Activated CD8-positive, alpha-beta memory T cell treated with anti-CD3 and anti-CD28 coated beads, Interleukin-2, amount 10 ng/mL, durations not matched to agents 7 days and 5 days (primary cell): ENCODE results near the gene PXYLP1. TPM values are rescaled to one million over a fixed set of nuclear protein-coding genes. Genes with fewer than 3 reads are reported as not detected.

Source experiments
- ATAC-seq: fragments of 150-1000 bp; cut with Tn5 transposase; one replicate; pipeline ENCODE4 v1.10.0; 2021; ENCODE audit warnings: moderate library complexity
- CTCF ChIA-PET: fragments of 350-600 bp; sonication (Branson Sonifier 250); formaldehyde crosslinking; loops from one replicate; lab custom pipeline; 2021; ENCODE audit warnings: antibody characterized with exemption; lab: Charles Lee
- DNase-seq: peaks from one replicate; pipeline ENCODE4 v3.0.0-alpha.2; 2020
- H3K27ac Mint-ChIP-seq: one replicate; pipeline ENCODE4 v1.8.0; 2021; ENCODE audit warnings: mild to moderate bottlenecking, mixed read lengths
- H3K27me3 Mint-ChIP-seq: one replicate; pipeline ENCODE4 v1.8.0; 2021; ENCODE audit warnings: mixed read lengths
- H3K36me3 Mint-ChIP-seq: one replicate; pipeline ENCODE4 v1.8.0; 2021; ENCODE audit warnings: mild to moderate bottlenecking, mixed read lengths
- H3K4me1 Mint-ChIP-seq: one replicate; pipeline ENCODE4 v1.8.0; 2021; ENCODE audit warnings: mixed read lengths
- H3K4me3 Mint-ChIP-seq: one replicate; pipeline ENCODE4 v1.8.0; 2021; ENCODE audit warnings: mild to moderate bottlenecking, moderate library complexity, mixed read lengths
- H3K9me3 Mint-ChIP-seq: one replicate; pipeline ENCODE4 v1.8.0; 2022; ENCODE audit warnings: low read depth, mixed read lengths
- total RNA-seq, 2 experiments: library from RNA; stranded (reverse); gene quantifications; one replicate each; pipeline ENCODE4 v1.2.3, GENCODE V29; 2021

PXYLP1 gene
- total RNA-seq, 2 experiments from 2014 or later: 10.3 to 18.4 TPM

DNA sequence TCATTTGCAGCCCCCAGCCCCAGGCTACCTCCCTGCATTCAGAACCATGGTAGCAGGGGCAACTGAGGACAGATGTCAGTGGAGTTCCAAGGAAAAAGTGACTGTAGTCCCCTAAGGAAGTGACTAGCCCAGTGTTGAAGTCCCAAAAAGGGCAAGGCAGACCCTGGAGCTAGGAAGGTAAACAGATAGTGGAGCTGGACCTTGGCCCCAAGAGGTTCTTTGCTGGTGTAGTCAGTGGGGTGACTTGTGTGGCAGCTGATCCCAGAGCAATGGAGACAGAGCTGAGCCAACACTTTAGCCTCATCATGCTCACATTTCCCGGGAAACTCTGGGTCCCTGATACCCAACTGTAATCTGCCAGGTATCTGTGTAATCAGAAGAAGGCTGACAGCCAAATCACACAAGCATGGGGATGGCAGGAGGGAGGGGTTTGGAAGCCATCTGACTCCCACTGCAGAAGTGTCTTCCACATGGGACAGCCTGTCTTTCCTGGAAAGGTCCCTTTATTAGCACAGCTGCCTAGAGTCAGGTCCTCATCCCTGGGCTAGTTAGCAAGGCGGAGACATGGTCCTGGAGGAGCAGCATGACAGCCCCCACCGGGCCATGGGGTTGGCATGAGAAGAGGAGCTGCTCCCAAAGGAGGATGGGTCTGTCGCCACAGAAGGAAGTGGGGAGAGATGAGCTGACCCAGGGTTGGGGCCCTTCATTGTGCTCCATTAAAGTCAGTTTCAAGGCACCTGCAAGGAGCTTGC, 39.8 kb downstream of the PXYLP1 start:
- no peaks in the 10 kb centered on the region for H3K27me3 Mint-ChIP-seq
- H3K4me3 Mint-ChIP-seq: no peak overlapping the region
- CTCF ChIA-PET: interaction anchor here (1.1 to 6.5 kb wide), 2 partner anchors 25 to 40 kb away, joined by 4 to 43 read pairs; partner anchors contain the start of gene PXYLP1
- DNase-seq (peak; percentile 39), ATAC-seq (no peak)
- no peaks in the 10 kb centered on the region for H3K9me3 Mint-ChIP-seq
- no peak overlapping the region for H3K27ac Mint-ChIP-seq
- H3K36me3 Mint-ChIP-seq: peaks cover 2% of the 10 kb centered on the region
- peaks cover 43% of the 10 kb centered on the region for H3K4me1 Mint-ChIP-seq

GRCh38 chr3:141272906-141273662, 41.5 kb downstream of the PXYLP1 start:
- no peak overlapping the region for H3K27ac Mint-ChIP-seq
- no peak for ATAC-seq
- H3K36me3 Mint-ChIP-seq: peaks cover 1% of the 10 kb centered on the region

GRCh38 chr3:141273700-141274410, 42.2 kb downstream of the PXYLP1 start:
- H3K4me1 Mint-ChIP-seq: peaks cover 37% of the 10 kb centered on the region
- H3K27ac Mint-ChIP-seq: no peak overlapping the region

More at GRCh38 chr3:141272906-141273662, 41.5 kb downstream of the PXYLP1 start:
- DNase-seq: no peak
- Mint-ChIP-seq H3K4me1 (peaks cover 33% of the 10 kb centered on the region), H3K9me3 (no peaks in the 10 kb centered on the region), H3K27me3 (no peaks in the 10 kb centered on the region), H3K4me3 (no peak overlapping the region)
- CTCF ChIA-PET: interaction anchor here (1.1 to 6.5 kb wide), 3 partner anchors 10 to 182 kb away, joined by 3 to 43 read pairs (median 4); partner anchors contain the start of gene PXYLP1

GRCh38 chr3:141274411-141275031, 42.9 kb downstream of the PXYLP1 start:
- ATAC-seq (no peak), DNase-seq (no peak)
- H3K36me3 Mint-ChIP-seq: no peaks in the 10 kb centered on the region
- peak overlapping the region; percentile 1 for H3K4me3 Mint-ChIP-seq
- H3K27ac Mint-ChIP-seq: peak overlapping the region; percentile 64
- H3K4me1 Mint-ChIP-seq: peaks cover 43% of the 10 kb centered on the region
- no peaks in the 10 kb centered on the region for H3K27me3 Mint-ChIP-seq
- CTCF ChIA-PET: interaction anchor here (0.7 to 6.5 kb wide), 2 partner anchors 43 to 365 kb away, joined by 3 to 43 read pairs; partner anchors contain the start of gene PXYLP1
- H3K9me3 Mint-ChIP-seq: no peaks in the 10 kb centered on the region

More at GRCh38 chr3:141273700-141274410, 42.2 kb downstream of the PXYLP1 start:
- no peak for DNase-seq
- Mint-ChIP-seq H3K27me3 (no peaks in the 10 kb centered on the region), H3K4me3 (no peak overlapping the region), H3K9me3 (no peaks in the 10 kb centered on the region), H3K36me3 (no peaks in the 10 kb centered on the region)
- CTCF ChIA-PET: interaction anchor here (0.7 to 6.5 kb wide), 4 partner anchors 10 to 366 kb away, joined by 3 to 43 read pairs (median 4); partner anchors contain the start of gene PXYLP1
- no peak for ATAC-seq

- DNase-seq (peak; percentile 61), ATAC-seq (peak; percentile 84)
Observed at GRCh38 chr3:141275032-141275422, 43.4 kb downstream of the PXYLP1 start.

DNA sequence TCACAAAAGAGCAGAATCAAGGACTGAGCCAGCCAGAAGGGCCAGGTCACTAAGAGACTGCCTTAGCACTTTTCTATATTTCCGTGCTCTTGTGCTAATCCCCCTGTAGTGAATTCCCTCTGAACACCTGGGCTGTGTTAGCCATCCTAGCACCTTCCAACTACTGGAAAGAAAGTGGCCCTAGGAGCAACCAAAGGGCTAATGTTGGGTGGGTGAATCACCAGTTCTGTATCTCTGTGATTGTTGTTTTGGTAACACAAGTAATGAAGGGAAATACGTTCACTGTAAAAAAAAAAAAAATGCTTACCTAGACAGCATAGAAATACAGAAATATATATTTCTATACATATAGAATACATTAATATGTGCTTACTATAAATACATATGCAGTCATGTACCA, 43.9 kb downstream of the PXYLP1 start:
- CTCF ChIA-PET: interaction anchor here (6.5 kb wide), 1 partner anchor 44 kb away, joined by 43 read pairs; the partner anchor contains the start of gene PXYLP1

More at GRCh38 chr3:141275032-141275422, 43.4 kb downstream of the PXYLP1 start:
- CTCF ChIA-PET: interaction anchor here (6.5 kb wide), 1 partner anchor 43 kb away, joined by 43 read pairs; the partner anchor contains the start of gene PXYLP1
- no peaks in the 10 kb centered on the region for H3K27me3 Mint-ChIP-seq
- H3K4me1 Mint-ChIP-seq: peaks cover 43% of the 10 kb centered on the region
- peak overlapping the region; percentile 64 for H3K27ac Mint-ChIP-seq
- peak overlapping the region; percentile 1 for H3K4me3 Mint-ChIP-seq
- no peaks in the 10 kb centered on the region for H3K36me3 Mint-ChIP-seq
- H3K9me3 Mint-ChIP-seq: no peaks in the 10 kb centered on the region

GRCh38 chr3:141275973-141276372, 44.3 kb downstream of the PXYLP1 start:
- DNase-seq: no peak
- no peaks in the 10 kb centered on the region for H3K36me3 Mint-ChIP-seq
- CTCF ChIA-PET: interaction anchor here (6.5 kb wide), 1 partner anchor 44 kb away, joined by 43 read pairs; the partner anchor contains the start of gene PXYLP1

More for the DNA sequence above, 43.9 kb downstream of the PXYLP1 start:
- Mint-ChIP-seq H3K27me3 (no peaks in the 10 kb centered on the region), H3K27ac (no peak overlapping the region), H3K4me3 (no peak overlapping the region), H3K4me1 (peaks cover 43% of the 10 kb centered on the region), H3K36me3 (no peaks in the 10 kb centered on the region), H3K9me3 (no peaks in the 10 kb centered on the region)
- ATAC-seq: no peak
- DNase-seq: no peak

DNA sequence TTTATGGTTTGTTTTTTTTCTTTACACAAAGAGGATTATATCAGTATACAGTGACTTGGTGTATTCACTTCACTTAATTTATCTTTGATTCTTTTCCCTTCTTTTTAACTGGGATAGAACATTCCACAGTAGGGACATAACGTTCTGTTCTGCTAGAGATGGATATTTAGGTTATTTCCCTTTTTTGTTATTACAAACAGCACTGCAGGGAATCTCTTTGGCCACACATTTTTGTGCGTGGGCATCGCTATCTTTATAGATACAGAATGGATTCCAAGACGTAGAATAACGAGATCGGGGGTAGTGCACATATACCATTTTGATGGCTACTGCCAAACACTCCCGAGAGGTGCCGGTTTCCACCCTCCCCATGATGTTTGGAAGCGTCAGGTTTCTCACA, 44.8 kb downstream of the PXYLP1 start:
- ATAC-seq (no peak), DNase-seq (no peak)
- CTCF ChIA-PET: interaction anchor here (1.9 kb wide), 1 partner anchor 44 kb away, joined by 11 read pairs; the partner anchor contains the start of gene PXYLP1
- Mint-ChIP-seq H3K36me3 (no peaks in the 10 kb centered on the region), H3K27me3 (no peaks in the 10 kb centered on the region), H3K4me3 (no peak overlapping the region), H3K9me3 (no peaks in the 10 kb centered on the region), H3K4me1 (peaks cover 43% of the 10 kb centered on the region), H3K27ac (no peak overlapping the region)

More at GRCh38 chr3:141275973-141276372, 44.3 kb downstream of the PXYLP1 start:
- Mint-ChIP-seq H3K27ac (no peak overlapping the region), H3K27me3 (no peaks in the 10 kb centered on the region), H3K4me3 (no peak overlapping the region), H3K4me1 (peaks cover 43% of the 10 kb centered on the region), H3K9me3 (no peaks in the 10 kb centered on the region)
- ATAC-seq: no peak

DNA sequence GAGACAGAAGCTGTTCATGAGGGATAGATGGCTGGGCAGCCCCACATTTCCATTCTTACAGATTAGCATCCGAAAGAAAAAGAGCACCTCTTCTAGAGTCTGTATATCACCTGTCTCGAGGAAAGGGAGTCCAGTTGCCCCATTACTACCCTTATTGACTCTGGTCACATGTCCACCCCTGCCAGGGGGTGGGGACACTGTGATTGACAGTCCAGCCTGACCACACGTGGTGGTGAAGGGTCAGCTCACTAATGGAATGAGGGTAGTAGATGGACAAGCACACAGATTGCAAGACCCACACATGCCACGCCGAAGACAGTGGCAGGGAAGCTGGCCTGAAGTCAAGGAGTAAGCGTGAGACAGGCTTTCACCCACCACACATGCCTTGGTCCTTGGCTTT, 45.8 kb downstream of the PXYLP1 start:
- no peak for ATAC-seq
- H3K4me3 Mint-ChIP-seq: no peak overlapping the region
- H3K9me3 Mint-ChIP-seq: no peaks in the 10 kb centered on the region
- CTCF ChIA-PET: interaction anchor here (0.8 to 1.9 kb wide), 2 partner anchors 43 to 45 kb away, joined by 4 to 11 read pairs; partner anchors contain the start of gene PXYLP1
- peaks cover 1% of the 10 kb centered on the region for H3K36me3 Mint-ChIP-seq
- H3K27me3 Mint-ChIP-seq: no peaks in the 10 kb centered on the region
- H3K27ac Mint-ChIP-seq: no peak overlapping the region
- no peak for DNase-seq
- H3K4me1 Mint-ChIP-seq: peaks cover 43% of the 10 kb centered on the region

GRCh38 chr3:141278196-141279076, 46.8 kb downstream of the PXYLP1 start:
- Mint-ChIP-seq H3K9me3 (no peaks in the 10 kb centered on the region), H3K27ac (no peak overlapping the region), H3K4me1 (peaks cover 36% of the 10 kb centered on the region), H3K36me3 (peaks cover 2% of the 10 kb centered on the region), H3K27me3 (no peaks in the 10 kb centered on the region), H3K4me3 (no peak overlapping the region)
- no peak for ATAC-seq
- CTCF ChIA-PET: interaction anchor here (0.7 to 2.6 kb wide), 10 partner anchors 11 to 65 kb away, joined by 3 to 43 read pairs (median 4); partner anchors contain the start of gene PXYLP1
- peak; percentile 32 for DNase-seq
